ENCODE results near the gene GET3. TPM values are rescaled to one million over a fixed set of nuclear protein-coding genes. Genes with fewer than 3 reads are reported as not detected.
A peak's percentile ranks its signal among the peaks of the same experiment; 100 is the strongest.

Gene GET3
- total and polyA plus RNA-seq, 2 of the 13 experiments (the other 11 are each of a cell fraction or from before 2014, with no cell fraction given), result 57.7 to 59.4 TPM

GRCh38 chr19:12774588-12775555 is 37.6 kb downstream of the GET3 start, which contains the start of gene HOOK2 (continued):
- TF ChIP-seq, protein P1, sequence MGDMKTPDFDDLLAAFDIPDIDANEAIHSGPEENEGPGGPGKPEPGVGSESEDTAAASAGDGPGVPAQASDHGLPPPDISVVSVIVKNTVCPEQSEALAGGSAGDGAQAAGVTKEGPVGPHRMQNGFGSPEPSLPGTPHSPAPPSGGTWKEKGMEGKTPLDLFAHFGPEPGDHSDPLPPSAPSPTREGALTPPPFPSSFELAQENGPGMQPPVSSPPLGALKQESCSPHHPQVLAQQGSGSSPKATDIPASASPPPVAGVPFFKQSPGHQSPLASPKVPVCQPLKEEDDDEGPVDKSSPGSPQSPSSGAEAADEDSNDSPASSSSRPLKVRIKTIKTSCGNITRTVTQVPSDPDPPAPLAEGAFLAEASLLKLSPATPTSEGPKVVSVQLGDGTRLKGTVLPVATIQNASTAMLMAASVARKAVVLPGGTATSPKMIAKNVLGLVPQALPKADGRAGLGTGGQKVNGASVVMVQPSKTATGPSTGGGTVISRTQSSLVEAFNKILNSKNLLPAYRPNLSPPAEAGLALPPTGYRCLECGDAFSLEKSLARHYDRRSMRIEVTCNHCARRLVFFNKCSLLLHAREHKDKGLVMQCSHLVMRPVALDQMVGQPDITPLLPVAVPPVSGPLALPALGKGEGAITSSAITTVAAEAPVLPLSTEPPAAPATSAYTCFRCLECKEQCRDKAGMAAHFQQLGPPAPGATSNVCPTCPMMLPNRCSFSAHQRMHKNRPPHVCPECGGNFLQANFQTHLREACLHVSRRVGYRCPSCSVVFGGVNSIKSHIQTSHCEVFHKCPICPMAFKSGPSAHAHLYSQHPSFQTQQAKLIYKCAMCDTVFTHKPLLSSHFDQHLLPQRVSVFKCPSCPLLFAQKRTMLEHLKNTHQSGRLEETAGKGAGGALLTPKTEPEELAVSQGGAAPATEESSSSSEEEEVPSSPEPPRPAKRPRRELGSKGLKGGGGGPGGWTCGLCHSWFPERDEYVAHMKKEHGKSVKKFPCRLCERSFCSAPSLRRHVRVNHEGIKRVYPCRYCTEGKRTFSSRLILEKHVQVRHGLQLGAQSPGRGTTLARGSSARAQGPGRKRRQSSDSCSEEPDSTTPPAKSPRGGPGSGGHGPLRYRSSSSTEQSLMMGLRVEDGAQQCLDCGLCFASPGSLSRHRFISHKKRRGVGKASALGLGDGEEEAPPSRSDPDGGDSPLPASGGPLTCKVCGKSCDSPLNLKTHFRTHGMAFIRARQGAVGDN (CRISPR knock-in tag; IDR thresholded peaks at IDR 0.05), result peak; percentile 84
- TF ChIP-seq ZNF225 (CRISPR knock-in tag; IDR thresholded peaks at IDR 0.05) (peak; percentile 72), GATAD1 (CRISPR knock-in tag; IDR thresholded peaks at IDR 0.05) (no peak), KMT2A (CRISPR knock-in tag; IDR thresholded peaks at IDR 0.05) (no peak), MAZ (IDR thresholded peaks at IDR 0.05; ENCODE audit: borderline replicate concordance, low read depth, low read length) (no peak), MAZ (CRISPR knock-in tag; IDR thresholded peaks at IDR 0.05; ENCODE audit: low read depth) (0 out of 2 replicates have a peak, but pooled peaks have one; percentile 47), TMF1 (CRISPR knock-in tag; IDR thresholded peaks at IDR 0.05; ENCODE audit: low read depth) (0 out of 2 replicates have a peak, but pooled peaks have one; percentile 25), MYC (CRISPR knock-in tag; IDR thresholded peaks at IDR 0.05; ENCODE audit: borderline replicate concordance) (peak; percentile 55; the same call in 1 of the 2 replicates), MXD1 (CRISPR knock-in tag; IDR thresholded peaks at IDR 0.05) (peak; percentile 68; the same call in 1 of the 2 replicates), ZNF468 (CRISPR knock-in tag; IDR thresholded peaks at IDR 0.05) (peak; percentile 53; the same call in 1 of the 2 replicates), ATF6 (CRISPR knock-in tag; conservative IDR thresholded peaks at IDR 0.05) (0 out of 2 replicates have a peak, but pooled peaks have one; percentile 59), KDM4B (CRISPR knock-in tag; IDR thresholded peaks at IDR 0.05) (no peak), BCL3 (CRISPR knock-in tag; IDR thresholded peaks at IDR 0.05) (0 out of 2 replicates have a peak, but pooled peaks have one; percentile 8), NCOA1 (CRISPR knock-in tag; IDR thresholded peaks at IDR 0.05) (0 out of 2 replicates have a peak, but pooled peaks have one; percentile 22)

All from HepG2 (cell line).